NCI-H82 treated with DMSO at 0.1 percent for 48 hours (cell line): ENCODE results near the gene SEC14L1.

Experiments
- DNase-seq: peaks from one replicate; lab custom pipeline; 2025; ENCODE audit not compliant: unreplicated experiment; lab: John Stamatoyannopoulos, UW

SEC14L1 gene

DNA sequence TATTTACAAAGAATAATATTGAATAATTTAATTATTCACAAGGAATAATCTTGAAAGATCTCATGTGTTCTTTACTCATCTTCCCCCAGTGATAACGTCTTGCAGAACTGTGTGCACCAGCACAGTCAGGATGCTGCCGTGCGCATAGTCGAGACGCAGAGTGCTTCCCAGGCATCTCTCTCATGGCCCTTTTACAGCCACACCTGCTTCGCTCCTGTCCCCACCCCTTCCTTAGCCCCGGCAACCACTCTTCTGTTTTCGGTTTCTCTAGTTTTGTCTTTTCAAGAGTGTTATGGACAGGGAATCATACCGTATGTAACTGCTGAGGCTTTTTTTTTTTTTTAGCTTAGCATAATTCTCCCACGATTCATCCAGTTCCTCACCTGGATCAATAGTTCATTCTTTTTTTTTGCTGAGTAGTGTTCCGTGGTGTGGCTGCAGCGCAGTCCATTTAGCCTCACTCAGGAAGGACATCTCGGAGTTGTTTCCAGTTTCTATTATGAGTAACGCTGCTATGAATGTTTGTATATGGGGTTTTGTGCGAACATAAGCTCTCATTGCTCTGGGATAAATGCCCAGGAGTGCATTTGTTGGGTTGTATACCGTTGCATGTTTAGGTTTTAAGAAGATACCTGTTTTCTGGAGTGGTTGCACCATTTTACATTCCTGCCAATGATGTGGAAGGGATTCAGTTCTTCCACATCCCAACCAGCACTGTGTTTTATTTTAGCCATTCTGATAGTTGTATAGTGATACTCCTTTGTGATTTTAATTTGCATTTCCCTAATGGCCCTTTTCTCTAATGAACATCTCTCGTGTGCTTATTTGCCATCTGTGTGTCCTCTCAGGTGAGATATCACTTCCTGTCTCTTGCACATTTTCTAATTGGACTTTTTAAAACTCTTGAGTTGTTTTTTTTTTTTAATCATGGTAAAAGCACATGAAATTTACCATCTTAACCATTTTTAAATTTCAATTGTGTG is 47.6 kb downstream of the SEC14L1 start:
- no peak for DNase-seq

DNA sequence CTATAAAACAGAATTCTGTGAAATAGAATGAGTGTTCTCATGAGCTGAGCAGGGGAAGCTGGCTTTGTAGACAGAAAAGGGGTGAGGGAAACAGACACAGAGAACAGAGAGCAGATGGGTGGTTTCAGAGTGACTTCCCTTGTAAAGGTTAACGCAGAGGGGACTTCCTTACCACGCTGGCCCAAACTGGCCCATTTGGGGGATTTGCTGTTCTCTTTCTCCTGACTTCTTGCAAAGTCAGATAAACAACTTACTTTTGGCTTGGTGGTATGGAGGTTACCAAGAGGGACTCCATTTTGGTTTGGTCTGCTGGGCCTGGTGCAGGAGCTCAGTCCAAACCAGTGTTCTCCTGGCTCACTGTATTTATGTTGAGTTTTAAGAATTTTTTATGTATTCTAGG is 48.4 kb downstream of the SEC14L1 start:
- no peak for DNase-seq

DNA sequence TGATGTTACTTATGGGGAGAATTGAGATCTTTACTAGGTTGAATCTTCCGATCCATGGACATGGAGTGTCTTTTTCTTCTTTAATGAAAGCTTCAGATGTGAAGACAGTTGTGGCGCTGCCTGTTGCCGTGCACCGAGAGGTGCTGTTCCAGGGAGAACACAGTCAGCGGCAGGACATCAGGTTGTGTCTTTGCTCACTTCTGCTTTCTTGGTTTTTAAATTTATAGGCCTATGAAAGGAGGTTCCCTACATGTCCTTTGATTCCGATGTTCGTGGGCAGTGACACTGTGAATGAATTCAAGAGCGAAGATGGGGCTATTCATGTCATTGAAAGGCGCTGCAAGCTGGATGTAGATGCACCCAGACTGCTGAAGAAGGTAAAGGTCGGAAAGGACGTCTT is 49.8 kb downstream of the SEC14L1 start:
- no peak for DNase-seq

DNA sequence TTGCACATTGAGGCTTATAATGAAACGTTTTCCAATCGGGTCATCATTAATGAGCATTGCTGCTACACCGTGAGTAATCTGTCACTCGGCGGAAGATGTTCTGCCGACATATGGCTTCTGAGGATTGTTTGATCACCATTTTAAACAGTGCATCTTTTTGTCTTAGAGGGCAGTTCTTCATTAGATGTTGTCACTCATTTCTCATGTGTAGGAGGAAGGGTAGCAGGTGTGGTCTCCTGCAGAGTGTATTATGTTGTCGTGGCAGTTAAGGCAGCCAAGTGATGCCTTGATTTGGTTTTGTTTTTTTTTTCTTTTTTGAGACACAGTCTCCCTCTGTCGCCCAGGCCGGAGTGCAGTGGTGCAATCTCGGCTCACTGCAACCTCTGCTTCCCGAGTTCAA is 50.5 kb downstream of the SEC14L1 start:
- no peak for DNase-seq

DNA sequence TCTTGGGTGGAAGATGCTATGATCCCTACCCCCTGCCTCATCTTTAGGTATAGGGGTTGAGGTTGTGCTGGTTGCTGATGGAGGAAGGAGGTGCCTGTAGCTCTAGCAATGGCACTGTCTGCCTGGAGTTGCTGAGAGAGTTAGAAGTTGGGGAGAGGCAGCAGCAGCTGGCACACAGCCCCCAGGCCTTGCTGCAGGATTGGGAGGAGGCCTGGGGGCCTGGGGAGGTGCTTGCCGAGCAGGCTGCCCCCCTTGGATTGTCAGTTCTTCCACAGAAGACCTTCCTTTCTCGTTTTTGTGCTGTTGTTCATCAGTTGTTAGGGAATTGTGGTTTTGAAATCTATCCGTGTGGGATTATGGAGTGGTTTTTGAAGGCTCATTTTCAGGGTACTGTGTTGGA is 52.9 kb downstream of the SEC14L1 start:
- DNase-seq = no peak

DNA sequence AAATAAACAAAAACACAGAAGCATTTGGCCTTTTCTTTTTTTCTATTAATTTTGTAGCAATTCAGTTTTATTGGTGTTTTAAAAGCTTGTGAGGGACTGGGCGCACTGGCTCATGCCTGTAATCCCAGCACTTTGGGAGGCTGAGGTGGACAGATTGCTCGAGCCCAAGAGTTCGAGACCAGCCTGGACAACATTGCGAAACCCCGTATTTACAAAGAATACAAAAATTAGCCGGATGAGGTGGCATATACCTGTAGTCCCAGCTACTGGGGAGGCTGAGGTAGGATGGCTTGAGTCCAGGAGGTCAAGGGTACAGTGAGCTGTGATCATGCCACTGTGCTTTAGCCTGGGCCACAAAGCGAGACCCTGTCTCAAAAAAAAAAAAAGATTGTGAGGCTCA is 53.4 kb downstream of the SEC14L1 start:
- DNase-seq = no peak

DNA sequence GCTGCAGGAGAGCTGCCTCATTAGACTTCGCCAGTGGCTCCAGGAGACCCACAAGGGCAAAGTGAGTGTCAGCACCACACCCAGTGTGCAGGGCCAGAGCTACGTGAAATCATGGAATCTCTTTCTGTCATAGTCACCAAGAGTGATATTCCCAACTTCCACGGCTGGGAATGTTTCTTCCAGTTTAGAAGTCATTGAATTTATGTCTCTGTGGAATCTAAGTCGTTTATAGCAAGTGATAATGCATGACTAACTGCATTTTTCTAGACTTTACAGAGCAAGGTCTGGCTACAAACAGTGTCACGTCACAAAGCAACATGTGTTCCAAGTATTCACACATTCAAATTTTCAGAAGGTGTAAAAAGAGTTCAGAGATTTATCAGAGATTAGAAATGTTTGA is 55.5 kb downstream of the SEC14L1 start:
- no peak for DNase-seq

DNA sequence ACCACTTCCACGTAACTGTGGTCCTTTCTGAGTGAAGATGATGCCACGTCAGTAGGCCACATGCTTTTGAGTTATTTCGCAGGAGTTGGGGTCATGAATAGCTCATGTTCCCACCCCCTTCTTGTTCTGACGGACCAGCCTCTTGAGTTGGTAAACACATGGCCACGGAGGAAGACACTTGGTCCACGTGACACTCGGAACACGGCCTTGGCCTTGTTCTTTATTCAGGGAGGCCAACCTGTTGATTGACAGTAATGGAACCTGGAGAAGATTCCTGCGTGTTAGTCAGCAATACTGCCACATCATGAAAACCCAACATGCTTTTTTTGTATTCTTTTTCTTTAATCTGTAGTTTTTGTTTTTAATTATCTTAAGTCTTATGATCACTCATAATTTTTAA is 56.3 kb downstream of the SEC14L1 start:
- DNase-seq = no peak

DNA sequence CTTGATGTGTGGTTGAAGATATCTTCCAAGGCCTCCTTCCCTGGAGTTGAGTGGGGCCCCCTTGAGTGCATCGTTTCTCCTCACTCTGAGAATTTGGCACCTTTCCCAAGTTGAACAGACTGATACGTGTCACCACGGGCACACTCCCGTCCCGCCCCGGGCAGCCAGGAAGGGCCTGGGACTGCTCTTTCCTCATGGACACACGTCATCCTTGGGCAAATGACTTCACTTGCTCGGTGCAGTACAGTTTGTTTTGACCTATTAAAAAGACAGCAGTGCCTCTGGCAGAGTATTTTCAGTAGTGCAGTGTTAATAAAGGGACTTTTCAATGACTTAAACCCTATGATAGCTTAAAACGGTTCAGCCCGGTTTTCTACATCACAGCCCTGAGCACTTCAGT is 59.9 kb downstream of the SEC14L1 start:
- DNase-seq = no peak

DNA sequence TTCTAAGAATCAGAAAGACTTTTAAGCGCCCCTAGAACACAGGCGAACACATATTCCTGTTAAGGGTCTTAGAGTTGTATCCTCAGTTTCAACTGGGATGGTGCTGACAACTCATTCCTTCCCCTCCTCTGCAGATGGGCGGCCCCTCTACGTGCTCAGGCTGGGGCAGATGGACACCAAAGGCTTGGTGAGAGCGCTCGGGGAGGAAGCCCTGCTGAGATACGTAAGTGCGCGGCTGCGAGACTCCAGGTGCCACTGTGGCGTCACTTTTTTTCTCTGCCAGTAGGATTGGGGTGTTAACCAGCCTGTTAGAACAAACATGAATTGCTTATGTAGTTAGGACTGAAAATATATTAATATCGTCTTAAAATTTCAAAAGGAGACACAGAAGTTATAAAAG is 62.7 kb downstream of the SEC14L1 start:
- DNase-seq = no peak

DNA sequence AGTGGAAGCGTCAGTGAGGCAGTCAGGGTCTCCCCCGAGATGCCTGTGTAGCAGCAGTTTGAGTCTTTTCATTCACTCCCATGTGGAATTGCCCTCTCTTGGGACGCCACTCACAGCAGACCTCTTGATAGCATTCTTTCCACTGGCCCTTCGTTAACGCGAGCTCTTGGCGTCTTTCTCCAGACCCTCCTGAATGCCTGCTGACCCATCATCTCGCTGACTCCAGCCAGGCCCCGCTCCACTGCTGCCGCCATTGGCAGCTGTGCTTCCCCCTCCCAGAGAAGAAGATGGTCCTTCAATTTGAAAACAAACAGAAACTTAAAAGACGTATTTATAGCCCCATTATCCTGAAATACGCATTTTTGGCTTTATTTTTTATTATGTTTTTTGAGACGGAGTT is 63.1 kb downstream of the SEC14L1 start:
- no peak for DNase-seq

DNA sequence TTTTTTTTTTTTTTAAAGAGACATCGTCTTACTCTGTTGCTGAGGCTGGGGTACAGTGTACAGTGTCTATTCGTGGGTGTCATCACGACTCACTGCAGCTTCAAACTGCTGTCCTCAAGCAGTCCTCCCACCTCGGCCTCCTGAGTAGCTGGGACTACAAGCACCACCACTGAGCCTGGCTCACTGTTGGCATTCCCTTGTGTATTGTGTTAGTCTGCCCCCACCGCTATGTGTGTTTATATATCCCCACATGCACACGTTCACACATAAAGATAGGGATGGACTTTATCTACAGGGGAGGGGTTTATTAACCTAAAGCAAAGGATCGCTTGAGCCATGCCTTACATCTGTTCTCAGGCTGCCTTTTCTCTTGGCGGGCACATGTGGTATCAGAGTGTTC is 63.8 kb downstream of the SEC14L1 start:
- no peak for DNase-seq

DNA sequence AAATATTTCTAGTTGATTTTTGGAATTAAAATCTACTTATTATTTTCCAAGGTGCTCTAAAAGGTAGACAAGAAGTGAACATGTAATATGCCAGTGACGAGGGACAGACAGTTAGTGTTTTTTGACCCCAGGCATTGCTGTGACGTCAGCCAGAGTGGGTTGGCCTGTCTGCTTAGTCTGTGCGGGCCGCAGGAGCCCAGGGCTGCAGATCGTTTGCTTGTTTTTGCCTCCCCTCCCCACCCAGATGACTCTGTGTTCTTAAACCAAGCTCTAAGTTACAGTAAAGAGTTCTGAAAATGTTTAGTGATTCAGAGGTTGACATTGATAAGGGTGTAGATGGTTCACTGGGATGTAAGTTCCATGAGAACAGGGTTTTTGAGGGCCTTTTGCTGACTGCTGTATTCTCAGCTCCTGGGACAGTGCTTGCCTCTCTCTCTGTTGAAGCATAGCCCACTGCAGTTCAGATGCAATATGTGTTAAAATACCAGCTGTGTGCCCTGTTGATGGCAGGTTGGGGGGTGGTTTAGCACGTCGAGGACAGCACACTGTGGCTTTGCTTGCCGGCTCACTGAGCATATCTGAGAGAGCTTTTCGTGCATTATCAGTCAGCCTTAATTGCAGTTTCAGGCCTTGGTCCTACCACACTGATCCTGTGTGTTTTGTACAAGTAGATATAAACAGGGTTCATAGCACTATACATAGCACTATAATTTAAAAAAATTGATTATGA is 64.8 kb downstream of the SEC14L1 start:
- no peak for DNase-seq

DNA sequence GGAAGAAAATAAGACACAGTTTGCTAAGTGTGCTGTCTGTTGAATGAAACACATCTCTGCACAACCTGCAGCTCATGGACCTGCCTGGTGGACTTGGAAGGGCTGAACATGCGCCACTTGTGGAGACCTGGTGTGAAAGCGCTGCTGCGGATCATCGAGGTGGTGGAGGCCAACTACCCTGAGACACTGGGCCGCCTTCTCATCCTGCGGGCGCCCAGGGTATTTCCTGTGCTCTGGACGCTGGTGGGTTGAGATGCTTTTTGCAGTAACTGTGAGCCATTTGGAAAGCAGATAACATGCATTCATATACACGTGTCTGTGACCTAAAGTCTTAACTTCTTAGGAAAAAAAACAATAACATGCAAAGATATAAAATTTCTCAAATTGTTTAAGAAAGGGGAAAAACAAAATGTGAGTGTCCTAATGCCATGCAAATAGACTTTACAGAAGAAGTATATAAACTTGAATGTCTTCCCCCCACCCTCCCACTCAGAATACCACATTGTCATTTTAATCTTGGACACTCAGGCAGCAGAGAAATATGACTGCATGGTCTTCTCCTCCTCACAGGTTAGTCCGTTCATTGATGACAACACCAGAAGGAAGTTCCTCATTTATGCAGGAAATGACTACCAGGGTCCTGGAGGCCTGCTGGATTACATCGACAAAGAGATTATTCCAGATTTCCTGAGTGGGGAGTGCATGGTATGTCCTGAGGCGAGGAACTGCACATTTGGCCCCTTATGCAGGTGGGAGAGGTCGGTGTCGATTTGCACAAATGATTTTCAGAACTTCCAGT is 65.6 kb downstream of the SEC14L1 start:
- no peak for DNase-seq

DNA sequence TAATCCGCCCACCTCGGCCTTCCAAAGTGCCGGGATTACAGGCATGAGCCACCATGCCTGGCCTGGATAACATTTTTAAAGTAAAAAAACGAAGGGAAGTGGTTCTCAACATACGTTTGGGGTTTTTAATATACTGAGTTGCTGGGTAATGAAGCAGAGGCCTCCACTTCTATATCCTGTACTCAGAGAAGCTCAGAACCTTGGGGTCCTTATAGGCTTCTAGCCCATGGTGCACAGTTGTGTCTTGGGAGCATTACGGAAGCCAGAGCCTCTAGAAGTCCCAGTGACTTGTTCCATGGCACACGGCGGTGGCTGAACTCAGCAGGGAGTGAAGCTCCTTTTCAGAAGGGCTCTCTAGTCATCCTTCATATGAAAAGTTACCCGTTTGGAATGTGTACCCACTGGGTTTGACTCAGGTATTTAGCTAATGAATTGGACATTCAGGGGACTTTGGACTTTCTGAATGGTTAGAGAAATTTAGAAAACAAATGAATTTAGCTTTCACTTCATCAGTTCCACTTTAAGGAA is 67.0 kb downstream of the SEC14L1 start:
- DNase-seq = no peak

DNA sequence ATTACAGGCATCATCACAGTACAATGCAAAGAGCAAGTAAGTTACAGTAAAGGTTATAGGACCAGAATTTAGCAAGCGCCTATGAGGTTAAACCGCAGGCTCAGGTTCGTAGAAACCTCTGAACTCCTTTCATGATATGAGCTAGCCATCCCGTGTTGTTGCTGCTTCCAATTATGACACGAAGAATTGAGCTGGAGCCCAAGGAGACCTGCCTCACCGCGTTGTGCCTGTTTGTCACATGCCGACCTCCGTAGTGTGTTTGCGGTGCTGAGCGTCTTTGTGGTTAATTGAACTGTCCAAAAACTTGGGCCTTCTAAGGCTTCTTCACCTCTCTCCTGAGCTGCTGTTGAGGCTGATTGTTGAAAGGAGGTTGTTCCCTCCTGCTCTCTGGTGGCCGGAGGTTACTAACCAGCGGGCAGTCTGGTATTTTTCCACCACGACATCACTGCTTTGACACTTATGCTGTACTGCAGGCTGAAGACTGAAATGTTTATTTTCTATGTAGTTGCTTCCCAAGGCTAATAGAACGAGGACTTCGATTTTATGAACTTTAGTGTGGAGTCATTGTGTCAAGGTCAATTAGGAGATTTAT is 67.5 kb downstream of the SEC14L1 start:
- DNase-seq = no peak

DNA sequence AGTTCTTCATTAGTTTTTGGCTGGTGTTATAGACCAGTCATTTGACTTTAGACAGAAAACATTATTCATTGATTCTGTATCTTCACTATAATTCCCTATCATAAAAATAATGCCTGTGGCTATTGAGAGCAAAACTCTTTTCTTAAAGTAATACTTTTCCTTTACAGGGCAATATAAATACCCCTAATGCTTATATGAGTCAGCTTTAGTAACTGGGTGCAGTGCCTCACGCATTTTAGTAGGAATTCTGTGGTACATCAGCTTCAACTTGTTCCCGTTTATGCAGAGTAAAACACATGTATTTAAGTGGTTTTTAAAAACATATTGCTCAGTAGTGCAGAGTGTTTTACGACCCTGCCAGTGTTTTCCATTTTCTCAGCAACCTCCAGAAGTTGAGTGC is 68.1 kb downstream of the SEC14L1 start:
- DNase-seq = no peak

DNA sequence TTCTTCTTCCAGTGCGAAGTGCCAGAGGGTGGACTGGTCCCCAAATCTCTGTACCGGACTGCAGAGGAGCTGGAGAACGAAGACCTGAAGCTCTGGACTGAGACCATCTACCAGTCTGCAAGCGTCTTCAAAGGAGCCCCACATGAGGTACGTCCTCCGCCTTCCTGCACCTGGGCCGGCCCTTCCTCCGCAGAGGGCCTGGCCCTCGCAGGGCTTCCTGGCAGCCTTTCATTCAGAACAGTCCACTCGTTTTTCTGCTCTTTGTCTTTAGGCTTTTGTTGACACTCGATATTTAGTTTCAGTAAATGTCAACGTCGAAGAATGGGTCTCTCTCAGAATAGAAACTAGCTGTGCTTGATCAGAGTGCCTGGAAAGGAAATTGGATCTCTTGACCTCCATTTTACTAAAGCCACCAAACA is 68.6 kb downstream of the SEC14L1 start:
- DNase-seq = no peak

DNA sequence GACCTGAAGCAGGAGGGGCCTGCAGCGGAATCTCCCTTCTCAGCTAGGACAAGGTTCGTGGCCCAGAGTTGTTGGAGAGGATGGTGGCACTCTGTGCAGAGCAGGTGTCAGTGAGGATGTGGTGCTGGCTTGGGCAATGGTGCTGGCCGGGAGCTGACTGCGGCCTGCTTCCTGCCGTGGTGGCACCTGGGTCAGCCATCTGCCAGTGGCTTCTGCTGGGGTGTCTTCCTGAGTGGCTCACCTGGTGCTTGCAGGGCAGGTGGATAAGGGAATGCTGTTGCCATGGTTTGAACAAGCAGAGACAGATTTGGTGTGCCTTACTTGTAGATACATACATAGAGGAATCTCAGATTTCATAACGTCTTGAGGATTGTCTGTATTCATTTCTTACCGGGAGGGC is 69.6 kb downstream of the SEC14L1 start:
- DNase-seq = no peak

DNA sequence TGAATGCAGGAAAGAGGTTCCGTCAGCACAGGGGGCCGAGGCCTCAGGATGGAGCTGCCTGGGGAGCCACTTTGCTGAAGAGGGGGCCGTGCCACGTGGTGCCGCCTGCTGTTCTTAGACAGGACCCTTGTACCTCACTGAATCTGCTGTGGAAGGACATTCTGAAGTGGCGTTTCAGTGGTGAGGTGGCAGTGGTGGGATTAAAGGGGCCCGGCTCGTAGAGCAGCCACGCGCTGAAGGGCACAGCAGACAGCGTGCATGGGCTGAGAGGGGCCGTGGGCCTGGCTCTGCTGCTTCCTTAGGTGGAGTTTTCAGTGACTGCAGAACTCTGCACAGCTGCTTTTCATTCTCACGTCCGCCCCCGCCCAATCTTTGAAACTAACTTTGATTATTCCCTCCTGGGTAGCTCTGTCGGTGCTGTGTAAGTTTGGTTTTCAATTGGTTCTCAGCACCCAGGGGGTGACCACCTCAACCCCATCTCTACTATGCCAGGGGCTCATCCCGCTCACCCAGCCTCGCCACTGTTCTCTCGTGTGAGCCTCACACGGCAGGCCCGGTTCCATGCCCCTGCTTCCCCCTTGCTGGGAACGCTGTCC is 70.3 kb downstream of the SEC14L1 start:
- DNase-seq = no peak
